GM18907 (cell line): ENCODE measurements around the gene TMEM127.
A peak's percentile ranks its signal among the peaks of the same experiment; 100 is the strongest.

Experiments
- ATAC-seq: cut with Tn5 transposase; IDR thresholded peaks from one replicate; pipeline ENCODE4 v1.9.1; 2021; ENCODE audit warnings: mild to moderate bottlenecking, moderate library complexity; ENCODE audit not compliant: unreplicated experiment

The TMEM127 gene

GRCh38 chr2:96207774-96208142, 58.0 kb downstream of the TMEM127 start:
- peak; percentile 3 for ATAC-seq

GRCh38 chr2:96207073-96207773, 58.6 kb downstream of the TMEM127 start:
- ATAC-seq: no peak

- no peak for ATAC-seq
Observed at GRCh38 chr2:96205888-96206287, 59.9 kb downstream of the TMEM127 start.

- no peak for ATAC-seq
Observed at GRCh38 chr2:96204836-96205624, 60.8 kb downstream of the TMEM127 start.

GRCh38 chr2:96203130-96204028, 62.4 kb downstream of the TMEM127 start:
- ATAC-seq: no peak

- ATAC-seq: no peak
Observed at GRCh38 chr2:96202152-96202854, 63.5 kb downstream of the TMEM127 start.

GRCh38 chr2:96201338-96201737, 64.5 kb downstream of the TMEM127 start:
- no peak for ATAC-seq

- ATAC-seq: no peak
Observed at GRCh38 chr2:96198921-96199320, 66.9 kb downstream of the TMEM127 start.
